HG03103 (cell line): ENCODE results near the gene TREH.

ENCODE experiments used
- ATAC-seq: cut with Tn5 transposase; IDR thresholded peaks from one replicate; pipeline ENCODE4 v1.9.1; 2021; ENCODE audit warnings: low read depth; ENCODE audit not compliant: unreplicated experiment

TREH gene

DNA sequence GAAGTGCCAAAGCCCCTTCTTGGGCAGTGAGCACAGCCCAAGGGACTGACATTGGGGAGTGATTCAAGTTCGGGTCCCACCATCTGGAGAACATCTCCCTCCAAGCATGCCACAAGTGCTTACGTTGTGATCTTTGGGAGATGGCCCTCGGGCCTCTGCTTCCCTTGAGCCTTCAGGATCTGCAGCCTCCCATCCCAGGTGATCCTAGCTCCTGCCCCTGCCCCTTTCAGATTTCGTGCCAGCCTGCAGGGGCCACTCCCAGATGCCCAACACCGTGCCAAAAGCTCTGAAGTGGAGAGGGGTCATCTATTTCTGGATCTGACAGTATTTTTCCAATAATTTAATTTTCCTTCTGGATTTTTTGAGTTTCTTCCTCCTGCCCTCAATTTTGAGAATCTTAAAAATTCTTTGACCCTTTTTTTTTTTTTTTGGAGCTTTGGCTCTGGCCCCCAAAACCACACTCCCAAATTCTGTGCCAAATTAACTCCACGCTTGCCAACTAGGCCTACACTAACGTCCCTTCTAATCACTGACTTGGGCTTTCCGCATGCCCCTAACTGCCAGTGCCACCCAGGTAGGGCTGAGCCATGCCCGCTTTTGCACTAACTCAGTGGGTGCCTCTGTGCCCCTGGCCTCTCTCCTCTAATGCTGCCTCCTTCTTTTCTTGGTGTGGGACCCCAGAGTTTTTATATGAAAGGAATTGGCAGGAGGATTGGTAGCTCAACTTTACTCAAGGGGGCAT lies 46.7 kb downstream of the TREH start:
- ATAC-seq: no peak

DNA sequence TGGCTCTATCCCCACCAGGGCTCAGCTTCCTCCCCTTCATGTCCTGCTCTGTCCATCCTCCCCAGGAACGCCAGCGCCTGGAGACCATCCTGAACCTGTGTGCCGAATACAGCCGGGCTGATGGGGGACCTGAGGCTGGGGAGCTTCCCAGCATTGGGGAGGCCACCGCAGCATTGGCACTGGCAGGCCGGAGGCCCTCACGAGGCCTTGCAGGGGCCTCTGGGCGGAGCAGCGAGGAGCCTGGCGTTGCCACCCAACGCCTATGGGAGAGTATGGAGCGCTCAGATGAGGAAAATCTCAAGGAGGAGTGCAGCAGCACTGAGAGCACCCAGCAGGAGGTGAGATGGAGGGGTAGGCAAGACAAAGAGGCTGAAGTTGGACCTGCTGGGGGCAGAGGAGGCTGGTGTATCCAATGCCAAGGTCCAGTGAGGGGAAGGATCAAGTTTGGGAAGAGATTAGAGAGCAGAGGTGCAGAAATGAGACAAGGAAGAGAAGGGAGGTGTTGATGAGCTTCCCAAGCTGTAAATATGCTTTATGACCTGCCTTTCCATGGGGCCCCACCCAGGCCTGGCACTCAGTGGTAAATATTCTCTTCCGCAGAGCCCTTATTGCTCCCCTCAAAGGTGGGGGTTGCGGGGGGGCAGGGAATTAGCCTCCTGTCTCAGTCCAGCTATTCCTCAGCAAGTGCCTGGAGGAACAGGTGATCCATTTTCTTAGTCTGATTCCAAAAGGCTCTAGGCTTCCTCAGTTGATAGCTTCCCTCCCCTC lies 48.1 kb downstream of the TREH start:
- no peak for ATAC-seq

DNA sequence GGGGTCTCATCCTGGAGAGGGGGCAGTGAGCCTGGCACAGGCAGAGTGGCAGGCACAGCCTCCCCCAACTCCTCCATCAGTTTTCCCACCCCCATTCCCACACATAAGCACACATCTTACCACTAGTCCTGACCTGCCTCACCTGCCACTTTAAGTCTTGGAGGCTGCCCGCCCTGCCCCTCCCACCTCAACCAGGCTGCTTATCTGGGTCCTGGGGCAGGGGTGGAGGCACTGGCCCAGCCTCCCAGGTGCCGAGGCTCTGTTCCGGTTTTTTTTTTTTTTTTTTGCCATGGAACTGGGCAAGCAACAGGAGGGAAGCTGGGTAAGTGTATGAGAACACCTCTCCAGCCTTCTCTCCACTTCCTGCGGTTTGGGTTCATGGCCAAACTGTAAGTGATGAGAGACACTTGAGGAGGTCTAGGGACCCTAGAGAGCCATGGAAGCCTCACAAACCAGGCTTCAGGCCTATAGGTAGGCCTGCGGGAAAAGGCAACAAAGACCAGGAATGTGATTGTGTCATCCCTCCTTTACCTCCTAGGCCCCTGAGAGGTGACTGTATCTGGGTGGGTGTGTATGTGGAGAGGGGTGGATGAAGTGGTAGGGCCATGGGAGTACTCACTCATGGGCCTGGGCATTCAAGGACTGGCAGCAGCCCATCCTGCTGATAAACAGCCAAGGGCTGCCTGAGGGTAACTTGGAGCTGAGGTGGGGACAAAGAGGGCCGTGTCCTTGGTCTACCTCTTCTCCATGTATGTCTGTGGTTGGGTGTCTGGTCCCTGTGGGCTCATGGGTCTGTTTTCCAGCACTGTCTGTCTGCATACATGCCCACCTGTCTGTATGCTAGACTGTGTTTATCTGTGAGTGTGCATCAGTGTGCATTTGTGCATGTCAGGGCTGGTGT lies 49.4 kb downstream of the TREH start:
- ATAC-seq: no peak

DNA sequence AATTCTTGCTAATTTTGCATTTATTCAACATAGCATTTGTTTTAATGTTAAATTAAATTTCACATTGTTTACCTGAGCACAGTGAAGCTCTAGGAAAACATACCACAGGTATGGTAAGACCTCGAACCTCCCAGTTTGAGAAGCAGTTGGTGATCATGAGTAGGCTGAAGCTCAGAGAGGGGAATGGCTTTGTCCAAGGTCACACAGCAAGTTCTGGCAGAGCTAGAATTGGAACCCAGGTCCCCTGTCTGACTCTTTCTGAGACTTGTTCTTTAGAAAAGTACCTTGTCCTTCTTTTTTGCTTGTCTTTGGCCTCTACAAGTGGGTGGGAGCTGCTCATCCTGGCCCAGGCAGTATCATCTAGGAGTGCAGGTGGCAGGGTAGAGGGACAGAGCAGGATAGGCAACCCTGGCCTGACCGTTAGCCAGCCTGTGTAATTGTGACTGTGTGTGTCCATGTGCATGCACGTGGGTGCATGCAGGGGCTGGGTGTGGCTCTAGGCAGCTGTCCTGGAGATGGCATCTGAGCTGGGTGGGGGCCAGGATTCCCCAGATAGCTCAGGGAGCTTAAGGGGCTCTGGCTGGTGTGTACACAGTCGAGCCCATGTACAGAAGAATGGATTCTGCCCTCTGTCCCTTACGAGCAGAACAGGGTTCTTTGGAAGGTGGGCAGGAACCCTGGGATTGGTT lies 50.4 kb downstream of the TREH start:
- no peak for ATAC-seq

DNA sequence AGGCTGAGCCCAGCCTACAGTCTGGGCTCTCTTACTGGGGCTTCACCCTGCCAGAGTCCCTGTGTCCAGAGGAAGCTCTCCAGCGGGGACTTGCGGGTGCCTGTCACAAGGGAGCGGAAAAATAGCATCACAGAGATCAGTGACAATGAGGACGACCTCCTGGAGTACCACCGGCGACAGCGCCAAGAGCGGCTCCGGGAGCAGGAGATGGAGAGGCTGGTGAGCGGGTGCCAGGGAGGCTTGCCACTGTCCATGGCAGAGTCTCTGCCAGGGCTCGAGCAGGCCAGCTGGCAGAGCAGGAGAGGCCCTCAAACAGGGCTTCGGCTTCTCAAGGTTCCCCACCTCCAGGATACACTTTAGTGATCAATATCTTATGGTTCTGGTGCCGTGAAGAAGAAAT lies 51.0 kb downstream of the TREH start:
- ATAC-seq: no peak

DNA sequence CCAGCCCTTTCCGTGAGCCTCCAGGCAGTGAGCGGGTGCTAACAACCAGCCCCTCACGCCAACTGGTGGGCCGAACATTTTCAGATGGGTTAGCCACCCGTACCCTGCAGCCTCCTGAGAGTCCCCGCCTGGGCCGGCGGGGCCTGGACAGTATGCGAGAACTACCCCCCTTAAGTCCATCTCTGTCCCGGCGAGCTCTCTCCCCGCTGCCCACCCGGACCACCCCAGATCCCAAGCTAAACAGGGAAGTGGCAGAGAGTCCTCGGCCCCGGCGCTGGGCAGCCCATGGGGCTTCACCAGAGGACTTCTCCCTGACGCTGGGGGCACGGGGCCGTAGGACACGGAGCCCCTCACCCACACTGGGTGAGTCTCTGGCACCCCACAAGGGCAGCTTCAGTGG lies 51.4 kb downstream of the TREH start:
- ATAC-seq: no peak

DNA sequence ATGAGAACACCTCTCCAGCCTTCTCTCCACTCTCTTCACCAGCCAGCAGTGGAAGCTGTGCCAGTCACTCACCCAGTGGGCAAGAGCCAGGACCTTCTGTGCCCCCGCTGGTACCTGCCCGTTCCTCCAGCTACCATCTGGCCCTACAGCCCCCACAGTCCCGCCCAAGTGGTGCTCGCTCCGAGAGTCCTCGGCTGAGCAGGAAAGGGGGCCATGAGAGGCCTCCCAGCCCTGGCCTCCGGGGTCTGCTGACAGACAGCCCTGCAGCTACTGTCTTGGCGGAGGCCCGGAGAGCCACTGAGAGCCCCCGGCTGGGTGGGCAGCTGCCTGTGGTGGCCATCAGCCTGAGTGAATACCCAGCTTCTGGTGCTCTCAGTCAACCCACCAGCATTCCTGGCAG lies 51.9 kb downstream of the TREH start:
- no peak for ATAC-seq

DNA sequence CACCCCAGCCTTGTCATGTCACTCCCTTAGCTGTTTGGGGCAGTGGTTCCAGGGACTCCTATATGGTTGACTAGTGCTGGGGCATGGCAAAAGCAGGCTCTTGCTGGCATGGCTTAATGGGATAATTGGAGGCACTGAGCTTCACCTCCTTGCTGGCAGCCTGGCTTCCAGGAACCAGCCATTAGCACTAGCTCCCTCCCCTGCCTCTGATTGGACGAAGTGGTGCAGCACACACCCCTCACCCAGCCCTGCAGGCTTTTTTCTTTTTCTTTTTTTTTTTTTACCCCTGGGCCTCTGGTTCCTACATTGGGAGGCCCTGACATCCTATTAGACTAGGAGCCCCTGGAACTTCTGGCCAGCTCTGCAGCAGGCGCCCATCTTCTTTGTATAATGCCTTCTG lies 53.5 kb downstream of the TREH start:
- ATAC-seq: no peak

DNA sequence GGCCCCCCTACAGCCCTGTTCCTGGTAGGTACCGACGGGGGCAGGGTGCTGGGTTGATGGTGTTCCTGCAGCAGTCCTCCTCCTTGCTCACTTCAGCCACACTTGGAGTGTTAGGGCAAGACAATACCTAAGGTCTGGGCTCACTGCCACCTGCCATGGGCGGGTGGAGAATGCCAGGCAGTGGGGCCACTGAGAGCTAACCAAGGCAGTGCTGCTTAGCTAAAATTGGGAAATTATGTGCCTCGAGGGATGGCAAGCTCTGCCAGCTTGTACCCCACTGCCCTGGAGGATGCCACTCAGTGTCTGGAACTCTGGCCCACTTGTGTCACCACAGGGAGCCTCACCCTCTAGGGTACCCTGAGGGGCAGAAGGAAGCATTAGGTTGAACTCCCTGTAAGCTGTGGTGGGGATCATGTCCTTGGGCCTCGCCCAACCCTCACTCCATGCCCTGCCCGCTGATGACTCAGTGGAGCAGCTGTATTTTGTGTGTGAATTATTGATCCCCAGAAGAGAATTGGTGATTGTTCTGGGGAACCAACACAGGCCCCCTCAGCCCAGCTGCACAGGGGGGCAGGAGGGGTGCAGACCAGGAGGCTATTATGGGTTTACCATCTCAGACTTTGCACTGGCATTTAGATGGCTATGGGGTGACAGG lies 54.3 kb downstream of the TREH start:
- ATAC-seq: no peak

DNA sequence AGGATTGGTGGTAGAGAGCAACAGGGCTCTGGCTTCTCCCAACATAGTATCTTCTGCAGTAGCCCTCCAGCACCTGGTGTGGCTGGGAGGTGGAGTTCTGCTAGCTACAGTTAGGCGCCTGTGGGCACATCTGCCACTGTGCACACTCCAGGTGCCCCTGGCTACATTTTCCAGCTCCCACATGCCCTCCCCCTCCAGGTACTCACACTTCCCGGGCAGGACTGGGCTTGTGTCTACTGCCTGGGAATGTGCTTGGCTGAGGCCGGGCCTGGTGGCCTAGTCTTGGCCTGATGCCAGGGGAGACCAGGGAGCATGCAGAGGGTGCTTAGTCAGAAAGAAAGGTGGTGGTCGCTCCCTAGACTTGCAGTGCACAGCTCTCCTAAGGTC lies 56.2 kb downstream of the TREH start:
- ATAC-seq: no peak

DNA sequence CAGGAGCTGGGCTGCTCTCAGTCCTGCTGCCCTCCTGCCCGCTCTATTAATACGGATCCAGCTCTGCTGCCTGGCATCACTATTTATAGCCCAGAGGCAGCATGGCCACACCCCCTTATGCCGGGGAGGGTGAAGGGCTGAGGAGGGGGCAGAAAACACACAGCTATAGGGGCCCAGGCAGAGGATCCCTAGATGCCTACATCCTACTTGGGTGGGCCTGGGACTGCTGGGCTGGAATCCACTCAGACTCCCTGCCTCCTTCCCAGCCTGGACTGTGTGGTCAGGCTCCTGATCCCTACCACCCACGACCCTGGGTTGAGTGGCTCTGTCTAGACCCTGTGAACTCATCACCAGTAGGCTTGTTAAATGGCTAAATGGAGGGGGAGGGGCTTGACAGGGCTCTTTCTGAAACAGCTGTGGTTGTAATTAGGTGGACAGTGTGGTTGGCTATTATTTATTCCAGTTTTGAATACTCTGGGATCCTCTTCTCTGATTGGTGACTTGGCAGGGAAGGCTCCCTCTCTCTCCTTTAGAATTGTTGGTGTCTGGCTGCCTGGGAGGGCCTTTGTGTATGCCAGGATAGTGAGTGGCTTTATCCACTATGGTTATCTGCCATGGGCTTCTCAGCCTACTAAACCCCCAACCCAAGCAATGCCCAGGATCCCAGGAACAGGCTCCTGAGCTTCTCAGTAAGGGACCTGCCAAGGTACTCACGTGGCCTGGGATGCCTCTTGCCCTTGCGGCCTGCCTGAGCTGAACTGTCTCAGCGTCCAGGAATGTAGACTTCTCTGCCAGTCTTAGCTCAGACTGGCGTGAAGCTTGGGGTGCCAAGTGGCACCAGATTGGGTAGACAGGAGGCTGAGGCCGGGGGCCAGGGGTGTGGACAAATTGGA lies 56.8 kb downstream of the TREH start:
- no peak for ATAC-seq

DNA sequence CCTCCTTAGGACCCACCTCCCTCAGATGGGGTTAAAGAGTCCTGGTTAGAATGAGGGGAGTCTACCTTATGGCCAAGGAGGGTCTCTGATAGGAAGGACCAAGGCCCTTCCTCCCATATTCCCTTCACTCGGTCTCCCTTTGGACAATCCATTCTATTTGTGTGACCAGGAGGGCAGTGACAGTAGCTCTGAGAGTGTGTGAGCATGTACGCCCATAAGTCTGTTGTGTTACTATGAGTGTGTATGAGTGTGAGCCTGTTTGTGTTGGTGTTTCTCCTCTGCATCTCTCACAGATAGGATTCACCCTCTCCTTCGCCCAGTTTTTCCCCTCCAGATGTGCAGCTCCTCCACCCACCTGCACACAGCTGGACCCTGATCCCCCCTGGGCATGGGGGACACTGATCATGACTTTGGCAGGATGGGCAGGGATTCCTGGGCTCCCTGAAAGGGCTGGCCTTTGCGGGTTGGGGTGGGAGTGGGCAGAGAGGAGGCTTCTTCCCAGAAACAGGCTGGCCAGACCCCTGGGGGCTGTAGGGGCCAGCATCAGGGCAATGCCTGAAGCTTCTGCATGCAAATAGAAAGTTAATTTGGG lies 57.6 kb downstream of the TREH start:
- no peak for ATAC-seq

DNA sequence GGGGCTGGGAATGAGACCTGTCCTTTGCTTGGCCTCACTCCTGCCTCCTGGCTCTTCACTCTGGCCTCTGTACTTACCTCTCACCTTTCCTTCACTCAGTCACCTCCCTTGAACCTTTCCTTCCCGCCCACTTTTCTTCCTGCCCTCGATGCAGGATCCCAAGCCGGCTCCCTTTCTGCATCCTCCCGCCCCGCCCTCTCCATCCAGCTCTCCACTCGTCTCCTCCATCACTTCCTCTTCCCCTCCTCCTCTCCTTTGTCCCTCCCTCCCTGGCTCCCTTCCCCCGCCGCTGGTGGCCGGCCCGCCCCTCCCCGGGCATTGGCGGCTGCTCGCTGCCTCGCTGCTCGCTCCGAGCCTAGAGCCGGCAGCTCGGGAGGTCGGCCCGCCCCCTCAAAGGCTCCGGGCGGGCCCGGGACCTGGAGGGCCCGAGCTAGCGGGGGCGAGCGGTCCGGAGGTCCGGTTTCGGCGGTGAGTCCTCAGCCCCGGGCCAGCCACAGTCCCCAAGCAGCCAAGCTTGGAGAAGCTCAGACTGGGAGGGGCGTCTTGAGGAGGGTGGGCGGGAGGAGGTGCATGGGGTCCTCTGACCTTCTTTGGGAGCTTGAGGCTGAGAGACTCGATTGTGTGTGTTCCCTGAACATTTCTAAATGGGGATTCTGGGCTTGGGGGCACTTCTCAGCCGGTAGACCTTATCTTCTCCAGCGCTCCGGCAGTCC lies 58.2 kb downstream of the TREH start:
- ATAC-seq: no peak

DNA sequence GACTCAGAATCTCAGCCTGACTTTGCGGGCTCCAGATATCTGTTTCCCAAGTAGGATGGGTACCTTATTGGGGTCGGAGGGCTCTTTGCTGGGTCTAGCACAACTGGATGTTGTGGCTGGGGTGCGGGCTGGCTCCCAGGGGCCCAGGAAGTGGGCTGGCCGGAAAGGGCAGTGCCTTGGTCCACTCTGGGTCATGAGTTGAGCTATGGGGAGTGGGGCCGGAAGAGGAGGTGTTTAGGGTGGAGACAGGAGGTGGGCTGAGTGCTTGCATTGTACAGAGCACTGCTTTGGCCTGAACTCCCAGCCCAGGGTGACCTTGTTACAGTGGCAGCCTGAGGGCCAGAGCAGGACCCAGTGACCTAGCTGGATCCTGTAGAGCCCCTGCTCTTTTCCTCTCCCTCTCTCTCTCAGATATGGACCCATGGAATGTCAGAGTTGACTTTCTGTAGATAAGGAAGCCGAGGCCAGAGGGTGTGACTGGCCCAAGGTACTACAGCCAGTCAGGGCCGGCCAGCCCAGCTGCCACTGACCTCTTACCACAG lies 58.9 kb downstream of the TREH start:
- no peak for ATAC-seq

DNA sequence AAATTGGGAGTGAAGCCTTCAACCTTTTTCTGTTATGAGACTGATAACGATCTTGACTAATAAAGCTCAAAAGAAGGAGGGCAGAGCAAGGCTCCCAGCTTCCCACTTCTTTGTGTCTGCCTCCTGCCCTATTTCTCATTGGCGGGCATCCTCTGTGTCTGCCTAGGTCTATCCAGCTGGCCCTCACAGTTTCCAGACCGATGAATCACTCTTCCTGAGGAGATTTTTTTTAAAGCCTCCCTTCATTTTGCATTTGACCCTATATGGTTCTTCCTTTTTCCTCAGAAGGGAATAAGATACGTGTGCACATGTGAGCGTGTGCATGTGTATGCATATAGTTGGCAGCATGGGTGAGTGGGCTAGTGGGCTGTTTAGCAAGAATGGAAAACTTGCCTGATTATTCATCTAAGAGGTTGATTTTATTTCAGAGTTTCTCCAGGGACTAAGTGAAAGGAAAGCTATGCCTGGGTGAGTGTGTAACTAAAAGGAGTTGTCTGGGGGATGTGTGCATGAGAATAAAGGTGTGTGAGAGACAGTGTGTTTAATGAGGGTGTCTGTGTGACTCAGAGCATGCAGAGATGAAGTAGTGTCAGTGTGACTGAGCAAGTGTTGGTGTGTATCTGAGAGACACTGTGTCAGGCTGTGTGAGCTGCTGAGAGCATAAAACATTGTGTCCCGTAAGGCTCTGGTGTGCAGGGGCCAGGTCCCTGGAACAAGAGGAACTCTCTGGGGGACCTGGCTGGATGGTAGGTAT lies 59.8 kb downstream of the TREH start:
- no peak for ATAC-seq

DNA sequence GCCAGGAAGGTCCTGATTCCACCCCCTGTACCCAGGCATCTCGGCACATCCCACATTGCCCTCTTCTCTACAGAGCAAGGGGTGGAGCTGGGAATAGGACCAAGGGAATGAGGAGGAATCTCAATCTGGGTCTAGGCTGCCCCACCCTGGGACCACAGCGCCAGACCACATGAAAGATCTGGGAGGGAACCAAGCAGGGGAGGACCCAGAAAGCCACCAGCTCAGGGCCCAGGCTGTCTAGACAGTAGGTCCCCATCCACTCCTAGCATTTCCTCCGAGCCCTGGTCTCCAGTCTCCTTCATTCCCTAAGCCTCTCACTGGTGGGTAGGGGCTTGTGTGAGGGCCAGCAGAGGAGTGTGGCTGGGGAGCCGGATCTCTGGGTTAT lies 60.5 kb downstream of the TREH start:
- no peak for ATAC-seq
